Measurements from ENCODE around the gene SPTBN1. TPM values are rescaled to one million over a fixed set of nuclear protein-coding genes. Genes with fewer than 3 reads are reported as not detected.

SPTBN1 gene
- total and polyA plus RNA-seq, 4 experiments from 2014 or later: 2.9 to 121 (median 87.3) TPM

DNA sequence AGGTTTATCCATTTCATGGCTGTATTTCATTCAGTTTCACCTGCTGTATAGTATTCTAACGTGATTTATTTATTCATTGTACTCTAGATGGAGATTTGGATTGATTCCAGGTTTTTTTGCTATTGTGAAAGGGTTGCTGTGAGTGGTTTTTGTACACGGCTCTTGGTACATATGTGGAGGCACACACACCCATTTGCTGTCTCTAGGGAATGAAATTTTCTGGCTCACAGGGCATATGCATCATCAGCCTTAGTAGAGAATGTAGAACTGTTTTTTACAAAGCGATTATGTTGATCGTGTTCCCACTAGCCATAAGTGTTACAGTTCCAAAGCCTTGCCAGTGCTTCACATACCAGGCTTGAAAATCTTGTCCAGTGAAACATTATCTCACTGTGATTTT lies 5.1 kb downstream of the SPTBN1 start:
- Mint-ChIP-seq H3K9me3 (peaks cover 0 to 2% (median 0%) of the 10 kb centered on the region in 8 donors), H3K27me3 (peaks cover 39 to 44% of the 10 kb centered on the region in 2 donors), H3K36me3 (no peaks in the 10 kb centered on the region), H3K27ac (no peak overlapping the region), H3K4me3 (no peak overlapping the region), H3K4me1 (peaks cover 4 to 10% (median 7%) of the 10 kb centered on the region in 4 donors)
- no peak overlapping the region for H3K4me3 ChIP-seq (ENCODE audit: low read length in 2 of 2)
- peaks cover 14% of the 10 kb centered on the region for H3K27me3 ChIP-seq (ENCODE audit: insufficient read depth, low read length)
- CTCF ChIA-PET (ENCODE audit: partially characterized antibody): no interaction called here
- no peaks in the 10 kb centered on the region for H3K9me3 ChIP-seq (ENCODE audit: control insufficient read depth in 1 of 2, low read length in 2 of 2)
- DNase-seq: no peak
- H3K27ac ChIP-seq (ENCODE audit: low read depth, low read length): no peak overlapping the region
- intact Hi-C loops (cut with micrococcal nuclease): no loop called here
- POLR2A ChIA-PET (ENCODE audit: partially characterized antibody): no interaction called here
- H3K36me3 ChIP-seq (ENCODE audit: insufficient read depth, low read length): no peaks in the 10 kb centered on the region
- H3K4me1 ChIP-seq (ENCODE audit: insufficient read depth, low read length): peaks cover 12% of the 10 kb centered on the region

DNA sequence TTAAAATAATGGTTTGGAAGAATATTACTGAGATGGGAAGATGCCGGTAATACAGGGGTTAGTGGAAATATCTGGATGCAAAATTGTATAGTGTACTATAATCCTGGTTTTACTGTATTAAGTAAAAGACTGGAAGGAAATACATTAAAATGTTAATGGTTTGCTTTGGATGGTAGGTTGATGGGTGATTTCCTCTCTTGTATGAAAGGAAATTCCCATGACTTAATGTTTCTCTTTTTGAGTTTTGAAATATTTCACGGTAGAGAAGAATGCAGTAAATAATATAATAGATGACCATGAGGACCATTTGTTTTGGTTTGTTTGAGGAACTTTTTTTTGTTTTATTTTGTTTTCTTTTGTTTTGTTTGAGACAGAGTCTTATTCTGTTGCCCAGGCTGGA lies 8.2 kb downstream of the SPTBN1 start:
- H3K4me1 ChIP-seq (ENCODE audit: insufficient read depth, low read length): no peaks in the 10 kb centered on the region
- no peaks in the 10 kb centered on the region for H3K9me3 Mint-ChIP-seq

DNA sequence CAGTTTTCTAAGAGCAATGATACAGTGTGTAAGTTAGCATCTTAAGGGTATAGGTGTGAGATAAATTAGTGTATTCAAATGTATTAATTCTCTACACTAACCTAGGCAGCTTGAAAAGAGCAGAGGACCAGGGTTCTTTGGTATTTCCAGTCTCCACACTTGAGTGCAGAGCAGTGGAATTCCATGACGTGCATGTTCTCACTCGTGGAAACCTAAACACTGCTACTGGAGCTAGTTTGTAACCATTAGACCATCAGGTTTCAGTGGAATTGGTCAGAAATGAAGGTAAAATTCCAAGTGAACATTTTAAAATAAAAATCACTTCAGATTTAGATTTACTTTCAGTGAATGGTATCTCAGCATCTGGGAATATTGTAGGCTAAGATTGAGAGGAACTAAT lies 9.0 kb downstream of the SPTBN1 start:
- H3K36me3 ChIP-seq (ENCODE audit: insufficient read depth, low read length): no peaks in the 10 kb centered on the region
- peaks cover 3% of the 10 kb centered on the region for H3K27me3 ChIP-seq (ENCODE audit: insufficient read depth, low read length)
- ChIA-PET POLR2A (ENCODE audit: partially characterized antibody) (no interaction called here), CTCF (ENCODE audit: partially characterized antibody) (no interaction called here)
- H3K27ac ChIP-seq (ENCODE audit: low read depth, low read length): no peak overlapping the region
- H3K9me3 ChIP-seq (ENCODE audit: control insufficient read depth in 1 of 2, low read length in 2 of 2): no peaks in the 10 kb centered on the region
- H3K27me3 Mint-ChIP-seq: peaks cover 25 to 31% of the 10 kb centered on the region in 2 donors
- no peak for DNase-seq
- H3K4me3 ChIP-seq (ENCODE audit: low read length in 2 of 2): no peak overlapping the region
- H3K9me3 Mint-ChIP-seq: no peaks in the 10 kb centered on the region
- no peaks in the 10 kb centered on the region for H3K36me3 Mint-ChIP-seq
- no peaks in the 10 kb centered on the region for H3K4me1 Mint-ChIP-seq
- intact Hi-C loops (cut with micrococcal nuclease): no loop called here
- no peak overlapping the region for H3K27ac Mint-ChIP-seq
- H3K4me1 ChIP-seq (ENCODE audit: insufficient read depth, low read length): no peaks in the 10 kb centered on the region
- H3K4me3 Mint-ChIP-seq: no peak overlapping the region

More for the DNA sequence above, 8.2 kb downstream of the SPTBN1 start:
- H3K27ac ChIP-seq (ENCODE audit: low read depth, low read length): no peak overlapping the region
- no peaks in the 10 kb centered on the region for H3K36me3 ChIP-seq (ENCODE audit: insufficient read depth, low read length)
- no peak for DNase-seq
- no peaks in the 10 kb centered on the region for H3K4me1 Mint-ChIP-seq
- no peaks in the 10 kb centered on the region for H3K9me3 ChIP-seq (ENCODE audit: control insufficient read depth in 1 of 2, low read length in 2 of 2)
- POLR2A ChIA-PET (ENCODE audit: partially characterized antibody): no interaction called here
- H3K4me3 Mint-ChIP-seq: no peak overlapping the region
- H3K27ac Mint-ChIP-seq: no peak overlapping the region
- CTCF ChIA-PET (ENCODE audit: partially characterized antibody): no interaction called here
- H3K27me3 Mint-ChIP-seq: peaks cover 27 to 33% of the 10 kb centered on the region in 2 donors
- no peaks in the 10 kb centered on the region for H3K36me3 Mint-ChIP-seq
- no peak overlapping the region for H3K4me3 ChIP-seq (ENCODE audit: low read length in 2 of 2)
- H3K27me3 ChIP-seq (ENCODE audit: insufficient read depth, low read length): peaks cover 3% of the 10 kb centered on the region
- intact Hi-C loops (cut with micrococcal nuclease): no loop called here

DNA sequence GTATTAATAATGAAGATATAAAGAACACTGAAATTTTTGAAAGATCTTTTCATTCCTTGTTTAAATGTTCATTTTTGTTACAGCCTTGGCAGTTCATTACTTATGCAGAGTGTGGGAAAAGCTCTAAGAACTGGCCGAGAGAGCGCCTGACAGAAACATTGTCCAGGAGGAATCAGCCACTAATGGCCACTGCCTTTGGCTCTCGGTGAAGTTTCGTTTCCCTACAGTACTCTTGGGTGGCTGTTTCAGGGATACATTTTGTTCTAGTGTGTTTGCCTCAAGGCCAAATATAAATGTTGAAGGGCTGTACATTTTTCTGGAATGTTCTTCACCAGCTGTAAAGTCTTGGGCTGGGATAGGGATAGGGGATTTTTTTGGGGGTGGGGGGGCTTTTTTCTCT lies 10.7 kb downstream of the SPTBN1 start:
- Histone ChIP-seq H3K36me3 (ENCODE audit: insufficient read depth, low read length) (no peaks in the 10 kb centered on the region), H3K4me1 (ENCODE audit: insufficient read depth, low read length) (no peaks in the 10 kb centered on the region), H3K4me3 (ENCODE audit: low read length in 2 of 2) (no peak overlapping the region), H3K9me3 (ENCODE audit: control insufficient read depth in 1 of 2, low read length in 2 of 2) (no peaks in the 10 kb centered on the region), H3K27me3 (ENCODE audit: insufficient read depth, low read length) (no peaks in the 10 kb centered on the region), H3K27ac (ENCODE audit: low read depth, low read length) (no peak overlapping the region)
- intact Hi-C loops (cut with micrococcal nuclease): no loop called here
- no peaks in the 10 kb centered on the region for H3K9me3 Mint-ChIP-seq
- H3K27me3 Mint-ChIP-seq: peaks cover 12 to 20% of the 10 kb centered on the region in 2 donors
- CTCF ChIA-PET (ENCODE audit: partially characterized antibody): no interaction called here
- DNase-seq: no peak
- H3K4me3 Mint-ChIP-seq: no peak overlapping the region
- H3K36me3 Mint-ChIP-seq: no peaks in the 10 kb centered on the region
- POLR2A ChIA-PET (ENCODE audit: partially characterized antibody): no interaction called here
- no peaks in the 10 kb centered on the region for H3K4me1 Mint-ChIP-seq
- H3K27ac Mint-ChIP-seq: no peak overlapping the region

DNA sequence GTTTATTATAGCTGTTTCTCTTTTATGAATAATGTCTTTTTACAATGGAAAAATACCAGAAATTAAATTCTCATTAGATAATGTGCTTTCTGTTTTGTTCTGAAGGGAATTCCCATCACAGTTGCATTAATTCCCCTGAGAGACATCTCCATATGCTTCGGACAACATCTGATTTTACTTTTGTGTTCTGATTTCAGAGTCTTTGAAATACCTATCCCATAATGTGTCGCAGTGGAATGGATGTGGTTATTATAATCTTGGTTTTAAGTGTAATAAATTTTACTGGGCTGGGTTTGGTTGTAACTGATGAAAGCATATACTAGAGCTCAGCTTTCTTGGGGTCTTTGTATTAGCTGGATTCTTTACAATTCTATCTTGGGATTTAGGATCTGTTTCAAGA lies 12.5 kb downstream of the SPTBN1 start:
- intact Hi-C loops (cut with micrococcal nuclease): no loop called here
- Mint-ChIP-seq H3K4me3 (no peak overlapping the region), H3K4me1 (no peaks in the 10 kb centered on the region), H3K36me3 (no peaks in the 10 kb centered on the region), H3K27me3 (peaks cover 7 to 12% of the 10 kb centered on the region in 2 donors), H3K27ac (no peak overlapping the region), H3K9me3 (no peaks in the 10 kb centered on the region)
- no peaks in the 10 kb centered on the region for H3K4me1 ChIP-seq (ENCODE audit: insufficient read depth, low read length)
- H3K9me3 ChIP-seq (ENCODE audit: control insufficient read depth in 1 of 2, low read length in 2 of 2): no peaks in the 10 kb centered on the region
- H3K36me3 ChIP-seq (ENCODE audit: insufficient read depth, low read length): no peaks in the 10 kb centered on the region
- ChIA-PET POLR2A (ENCODE audit: partially characterized antibody) (no interaction called here), CTCF (ENCODE audit: partially characterized antibody) (no interaction called here)
- H3K4me3 ChIP-seq (ENCODE audit: low read length in 2 of 2): no peak overlapping the region
- no peak overlapping the region for H3K27ac ChIP-seq (ENCODE audit: low read depth, low read length)
- H3K27me3 ChIP-seq (ENCODE audit: insufficient read depth, low read length): no peaks in the 10 kb centered on the region
- no peak for DNase-seq

DNA sequence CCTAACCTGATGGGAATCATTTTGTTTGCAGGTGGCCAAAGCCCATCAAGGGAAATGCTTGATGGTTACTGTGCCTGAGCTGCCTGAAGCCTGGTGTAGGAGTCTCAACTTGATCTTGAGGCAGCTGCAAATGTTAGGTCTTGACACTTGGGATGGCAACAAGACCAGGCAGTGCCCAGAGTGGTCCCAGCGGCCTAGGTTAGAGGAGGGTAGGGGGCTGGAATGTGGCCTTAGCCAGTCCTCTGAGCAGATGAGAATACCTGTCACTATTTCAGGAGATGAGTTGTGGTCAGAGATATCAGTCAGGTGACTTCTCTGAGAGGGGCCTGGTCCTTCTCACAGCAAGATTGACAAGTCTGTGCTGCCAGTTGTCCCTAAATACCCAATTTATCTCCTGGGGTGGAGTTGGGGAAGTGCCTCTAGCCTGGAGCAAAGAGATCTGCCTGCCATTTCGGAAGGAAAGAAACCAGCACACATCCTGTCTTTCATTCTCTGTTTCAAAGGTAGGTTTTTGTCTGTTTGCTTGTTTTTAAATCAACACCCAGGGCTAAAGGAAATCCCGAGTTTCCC lies 13.4 kb downstream of the SPTBN1 start:
- no peaks in the 10 kb centered on the region for H3K36me3 Mint-ChIP-seq
- H3K9me3 Mint-ChIP-seq: no peaks in the 10 kb centered on the region
- DNase-seq: no peak
- no peak overlapping the region for H3K4me3 ChIP-seq (ENCODE audit: low read length in 2 of 2)
- CTCF ChIA-PET (ENCODE audit: partially characterized antibody): interaction anchor here (0.7 kb wide), 1 partner anchor 10 kb away, joined by 3 read pairs; no protein-coding TSS in a partner anchor
- intact Hi-C loops (cut with micrococcal nuclease): no loop called here
- POLR2A ChIA-PET (ENCODE audit: partially characterized antibody): no interaction called here
- no peaks in the 10 kb centered on the region for H3K9me3 ChIP-seq (ENCODE audit: control insufficient read depth in 1 of 2, low read length in 2 of 2)
- H3K4me3 Mint-ChIP-seq: no peak overlapping the region
- H3K27me3 Mint-ChIP-seq: peaks cover 6 to 7% of the 10 kb centered on the region in 2 donors
- H3K27me3 ChIP-seq (ENCODE audit: insufficient read depth, low read length): no peaks in the 10 kb centered on the region
- no peaks in the 10 kb centered on the region for H3K4me1 Mint-ChIP-seq
- no peak overlapping the region for H3K27ac ChIP-seq (ENCODE audit: low read depth, low read length)
- no peaks in the 10 kb centered on the region for H3K4me1 ChIP-seq (ENCODE audit: insufficient read depth, low read length)
- H3K27ac Mint-ChIP-seq: no peak overlapping the region
- no peaks in the 10 kb centered on the region for H3K36me3 ChIP-seq (ENCODE audit: insufficient read depth, low read length)

DNA sequence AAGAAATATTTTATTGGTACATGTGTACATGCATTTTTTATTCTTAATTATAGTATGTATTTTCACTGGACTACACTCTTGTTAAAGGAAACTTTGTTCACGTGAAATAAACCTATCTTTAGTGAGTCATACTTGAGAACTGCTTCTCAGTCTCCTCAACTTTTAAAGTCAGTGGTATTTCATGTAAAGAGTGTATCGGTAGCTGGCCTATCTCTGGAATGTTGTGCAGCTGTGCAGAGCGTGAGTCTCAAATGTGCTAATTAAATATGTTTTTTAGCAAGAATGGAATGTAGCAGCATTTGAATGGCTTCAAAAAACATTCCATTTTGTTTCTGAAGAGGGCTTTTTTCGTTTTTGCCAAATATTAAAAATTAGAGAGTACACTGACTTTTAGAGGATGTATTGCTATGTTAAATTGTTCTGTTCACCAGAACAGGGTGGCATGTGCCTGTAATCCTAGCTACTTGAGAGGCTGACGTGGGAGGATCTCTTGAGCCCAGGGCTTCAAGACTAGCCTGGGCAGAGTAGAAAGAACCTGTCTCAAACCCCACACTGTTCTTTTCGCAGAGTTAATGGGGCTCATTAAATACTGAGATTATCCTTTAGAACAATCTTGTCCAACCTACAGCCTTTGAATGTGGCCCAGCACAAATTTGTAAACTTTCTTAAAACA lies 14.3 kb downstream of the SPTBN1 start:
- ChIA-PET CTCF (ENCODE audit: partially characterized antibody) (no interaction called here), POLR2A (ENCODE audit: partially characterized antibody) (no interaction called here)
- H3K36me3 Mint-ChIP-seq: no peaks in the 10 kb centered on the region
- Histone ChIP-seq H3K4me3 (ENCODE audit: low read length in 2 of 2) (no peak overlapping the region), H3K4me1 (ENCODE audit: insufficient read depth, low read length) (no peaks in the 10 kb centered on the region), H3K27me3 (ENCODE audit: insufficient read depth, low read length) (no peaks in the 10 kb centered on the region), H3K9me3 (ENCODE audit: control insufficient read depth in 1 of 2, low read length in 2 of 2) (no peaks in the 10 kb centered on the region), H3K36me3 (ENCODE audit: insufficient read depth, low read length) (no peaks in the 10 kb centered on the region), H3K27ac (ENCODE audit: low read depth, low read length) (no peak overlapping the region)
- intact Hi-C loops (cut with micrococcal nuclease): no loop called here
- DNase-seq: no peak
- H3K27me3 Mint-ChIP-seq: peaks cover 4 to 5% of the 10 kb centered on the region in 2 donors
- no peak overlapping the region for H3K27ac Mint-ChIP-seq
- no peak overlapping the region for H3K4me3 Mint-ChIP-seq
- H3K9me3 Mint-ChIP-seq: no peaks in the 10 kb centered on the region
- no peaks in the 10 kb centered on the region for H3K4me1 Mint-ChIP-seq
